OCI-LY7 (cell line): ENCODE data around the gene ADAMTS9. TPM values are rescaled to one million over a fixed set of nuclear protein-coding genes. Genes with fewer than 3 reads are reported as not detected.

Experiments used
- BruUV-seq: library from RNA; stranded (reverse); fragments of 400-500 nt; replicated peaks from 2 replicates; lab custom pipeline; 2021; lab: Mats Ljungman, UMichigan
- CTCF ChIA-PET: fragments of 300-600 bp; sonication (Branson Sonifier 250); formaldehyde crosslinking; loops from one replicate; lab custom pipeline; 2022; ENCODE audit warnings: antibody characterized with exemption; ENCODE audit not compliant: unreplicated experiment; lab: Charles Lee
- POLR2A ChIA-PET: fragments of 300-600 bp; sonication (Branson Sonifier 250); formaldehyde crosslinking; loops from one replicate; lab custom pipeline; 2022; ENCODE audit warnings: antibody characterized with exemption; lab: Charles Lee
- DNase-seq: peaks from one replicate; pipeline ENCODE4 v3.0.0-alpha.2; 2015; ENCODE audit warnings: low spot score
- H2AFZ ChIP-seq: fragments of 200-600 bp; sonication (generic), shearing (Covaris generic); 2 replicates; pipeline ENCODE4 v1.6.1; 2014; ENCODE audit warnings: mild to moderate bottlenecking, antibody characterized with exemption, low read length, moderate library complexity
- H3K27ac ChIP-seq: fragments of 200-600 bp; sonication (generic); 2 replicates; pipeline ENCODE4 v1.5.1; 2014; ENCODE audit warnings: mixed run types, low read depth, mild to moderate bottlenecking, moderate library complexity, low read length, inconsistent platforms; ENCODE audit not compliant: poor library complexity, severe bottlenecking
- H3K36me3 ChIP-seq: fragments of 200-600 bp; sonication (generic); 2 replicates; pipeline ENCODE4 v1.6.1; 2014; ENCODE audit warnings: mild to moderate bottlenecking, antibody characterized with exemption, low read length, moderate library complexity, mixed read lengths; ENCODE audit not compliant: insufficient read depth
- H3K4me1 ChIP-seq: fragments of 200-600 bp; sonication (generic); 2 replicates; pipeline ENCODE4 v1.5.1; 2014; ENCODE audit warnings: mild to moderate bottlenecking, low read length; ENCODE audit not compliant: insufficient read depth, poor library complexity, severe bottlenecking
- H3K4me2 ChIP-seq: fragments of 200-600 bp; sonication (generic); 2 replicates; pipeline ENCODE4 v1.6.1; 2014; ENCODE audit warnings: mild to moderate bottlenecking, low read length
- H3K4me3 ChIP-seq: fragments of 200-600 bp; sonication (generic); 2 replicates; pipeline ENCODE4 v1.5.1; 2014; ENCODE audit warnings: mild to moderate bottlenecking, low read depth, low read length; ENCODE audit not compliant: poor library complexity, severe bottlenecking
- H3K79me2 ChIP-seq: fragments of 200-600 bp; sonication (generic); 2 replicates; pipeline ENCODE4 v1.6.1; 2016; ENCODE audit warnings: low read depth, mild to moderate bottlenecking, low read length, moderate library complexity, mixed read lengths; ENCODE audit not compliant: insufficient read depth
- H3K9me2 ChIP-seq: fragments of 200-600 bp; sonication (generic); 2 replicates; pipeline ENCODE4 v1.6.1; 2016; ENCODE audit warnings: mild to moderate bottlenecking, low read length, mixed read lengths; ENCODE audit not compliant: insufficient read depth
- H3K9me3 ChIP-seq: fragments of 200-600 bp; sonication (generic); 2 replicates; pipeline ENCODE4 v1.6.1; 2014; ENCODE audit warnings: mild to moderate bottlenecking, mixed run types, low read length, mixed read lengths
- H4K20me1 ChIP-seq: fragments of 200-600 bp; sonication (generic); 2 replicates; pipeline ENCODE4 v1.6.1; 2014; ENCODE audit warnings: mild to moderate bottlenecking, antibody characterized with exemption, low read length, moderate library complexity, mixed read lengths; ENCODE audit not compliant: insufficient read depth
- EZH2phosphoT487 ChIP-seq: fragments of 200-600 bp; sonication (generic); IDR thresholded peaks from 2 replicates; pipeline ENCODE4 v1.6.1; 2018; ENCODE audit warnings: low read depth, borderline replicate concordance, mild to moderate bottlenecking, mixed run types, antibody characterized with exemption, low read length, moderate library complexity, mixed read lengths
- intact Hi-C: fragments of 100-400 bp; cut with micrococcal nuclease; formaldehyde crosslinking; loops from one replicate; pipeline ENCODE4 v1.10.0; 2022; ENCODE audit not compliant: unreplicated experiment
- total RNA-seq, 2 experiments: library from RNA; depleted of rRNA in 1 of 2; stranded (reverse); fragments of >200 nt in 1 of 2; shearing (Covaris generic) in 1 of 2; gene quantifications; 2 replicates each; pipeline ENCODE4 v1.2.3, GENCODE V29; 2014 to 2022
- TF ChIP-seq, protein P1 (sequence below): fragments of 200-600 bp; sonication (generic); conservative IDR thresholded peaks from 2 replicates; pipeline ENCODE4 v1.5.1; 2014; ENCODE audit warnings: mild to moderate bottlenecking, antibody characterized with exemption, low read length, moderate library complexity, mixed read lengths

ADAMTS9 gene
- total RNA-seq, 2 experiments from 2014 or later = not detected

DNA sequence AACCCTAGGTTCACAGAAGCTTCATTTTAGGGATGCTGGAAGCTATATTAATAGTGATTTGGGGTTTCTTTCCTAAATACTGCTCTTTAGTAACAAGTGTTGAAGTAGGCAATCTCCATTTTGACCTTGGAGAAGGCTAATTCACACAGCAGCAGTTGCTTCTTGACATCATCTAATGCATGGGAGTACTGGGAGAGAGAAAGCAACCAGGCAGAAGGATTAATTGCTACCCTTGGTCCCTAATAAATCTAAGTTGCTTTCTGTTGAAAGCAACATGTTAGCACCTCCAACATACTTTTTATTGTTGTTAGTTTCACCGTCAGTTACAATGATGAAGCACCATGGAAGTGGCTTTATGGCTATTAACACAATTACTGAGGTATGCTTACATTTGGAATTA is 96.2 kb downstream of the ADAMTS9 start:
- H3K9me3 ChIP-seq = no peaks in the 10 kb centered on the region
- H4K20me1 ChIP-seq = no peaks in the 10 kb centered on the region
- ChIA-PET CTCF (no interaction called here), POLR2A (no interaction called here)
- intact Hi-C loops = no loop called here
- no peaks in the 10 kb centered on the region for H3K9me2 ChIP-seq
- TF ChIP-seq, protein P1, sequence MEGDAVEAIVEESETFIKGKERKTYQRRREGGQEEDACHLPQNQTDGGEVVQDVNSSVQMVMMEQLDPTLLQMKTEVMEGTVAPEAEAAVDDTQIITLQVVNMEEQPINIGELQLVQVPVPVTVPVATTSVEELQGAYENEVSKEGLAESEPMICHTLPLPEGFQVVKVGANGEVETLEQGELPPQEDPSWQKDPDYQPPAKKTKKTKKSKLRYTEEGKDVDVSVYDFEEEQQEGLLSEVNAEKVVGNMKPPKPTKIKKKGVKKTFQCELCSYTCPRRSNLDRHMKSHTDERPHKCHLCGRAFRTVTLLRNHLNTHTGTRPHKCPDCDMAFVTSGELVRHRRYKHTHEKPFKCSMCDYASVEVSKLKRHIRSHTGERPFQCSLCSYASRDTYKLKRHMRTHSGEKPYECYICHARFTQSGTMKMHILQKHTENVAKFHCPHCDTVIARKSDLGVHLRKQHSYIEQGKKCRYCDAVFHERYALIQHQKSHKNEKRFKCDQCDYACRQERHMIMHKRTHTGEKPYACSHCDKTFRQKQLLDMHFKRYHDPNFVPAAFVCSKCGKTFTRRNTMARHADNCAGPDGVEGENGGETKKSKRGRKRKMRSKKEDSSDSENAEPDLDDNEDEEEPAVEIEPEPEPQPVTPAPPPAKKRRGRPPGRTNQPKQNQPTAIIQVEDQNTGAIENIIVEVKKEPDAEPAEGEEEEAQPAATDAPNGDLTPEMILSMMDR = no peak
- TF ChIP-seq EZH2phosphoT487 = no peak
- BruUV-seq = no TSS peak
- H3K36me3 ChIP-seq = no peaks in the 10 kb centered on the region
- no peak overlapping the region for H2AFZ ChIP-seq
- no peak overlapping the region for H3K27ac ChIP-seq
- no peaks in the 10 kb centered on the region for H3K4me1 ChIP-seq
- no peaks in the 10 kb centered on the region for H3K79me2 ChIP-seq
- H3K4me2 ChIP-seq = no peak overlapping the region
- H3K4me3 ChIP-seq = no peak overlapping the region
- no peak for DNase-seq

GRCh38 chr3:64588380-64588779 is 99.4 kb downstream of the ADAMTS9 start:
- Histone ChIP-seq H4K20me1 (no peaks in the 10 kb centered on the region), H3K9me2 (no peaks in the 10 kb centered on the region), H3K36me3 (no peaks in the 10 kb centered on the region), H3K27ac (no peak overlapping the region), H3K4me3 (no peak overlapping the region), H3K4me2 (no peak overlapping the region), H3K79me2 (no peaks in the 10 kb centered on the region), H3K9me3 (no peaks in the 10 kb centered on the region), H3K4me1 (no peaks in the 10 kb centered on the region), H2AFZ (no peak overlapping the region)
- ChIA-PET CTCF (no interaction called here), POLR2A (no interaction called here)
- intact Hi-C loops = no loop called here
- no TSS peak for BruUV-seq
- TF ChIP-seq, protein P1 = no peak
- TF ChIP-seq EZH2phosphoT487 = no peak
- DNase-seq = no peak

DNA sequence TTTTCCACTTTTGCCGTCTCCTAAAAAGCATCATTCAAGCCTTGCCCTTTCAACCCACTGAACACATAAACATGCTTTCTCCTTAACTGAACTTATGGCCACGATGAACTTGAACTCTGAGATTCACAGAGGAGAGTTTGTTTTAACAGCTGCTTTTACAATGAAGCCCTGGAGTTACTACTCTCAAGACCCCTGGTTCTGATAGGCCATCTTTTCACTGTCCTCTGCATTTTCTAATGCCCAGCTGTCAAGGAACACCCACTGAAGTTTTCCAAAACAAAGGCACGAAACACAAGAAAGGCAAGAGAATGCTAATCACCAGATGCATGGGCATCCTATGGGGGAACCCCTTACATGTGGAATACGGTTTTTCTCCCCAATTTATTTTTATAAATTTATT is 100.8 kb downstream of the ADAMTS9 start:
- Histone ChIP-seq H3K27ac (no peak overlapping the region), H4K20me1 (no peaks in the 10 kb centered on the region), H3K4me1 (no peaks in the 10 kb centered on the region), H3K9me2 (no peaks in the 10 kb centered on the region), H3K79me2 (no peaks in the 10 kb centered on the region), H3K36me3 (no peaks in the 10 kb centered on the region), H3K9me3 (no peaks in the 10 kb centered on the region), H3K4me2 (no peak overlapping the region), H2AFZ (no peak overlapping the region), H3K4me3 (no peak overlapping the region)
- BruUV-seq = no TSS peak
- TF ChIP-seq, protein P1 = no peak
- no peak for TF ChIP-seq EZH2phosphoT487
- intact Hi-C loops = no loop called here
- CTCF ChIA-PET = no interaction called here
- DNase-seq = no peak
- POLR2A ChIA-PET = no interaction called here
